K562 (cell line): ENCODE measurements around the gene MRAP2. TPM values are rescaled to one million over a fixed set of nuclear protein-coding genes. Genes with fewer than 3 reads are reported as not detected.

Source experiments
- ATF4 ChIP-seq: fragments of 450-650 bp; formaldehyde crosslinking; IDR thresholded peaks from 2 replicates; pipeline ENCODE4 v1.4.0; 2022; ENCODE audit warnings: mild to moderate bottlenecking, moderate library complexity
- CBFA2T3 ChIP-seq: fragments of 450-650 bp; IDR thresholded peaks from 2 replicates; pipeline ENCODE4 v1.6.1; 2017
- CC2D1A ChIP-seq: fragments of 450-650 bp; IDR thresholded peaks from 2 replicates; pipeline ENCODE4 v1.6.1; 2017; ENCODE audit warnings: mild to moderate bottlenecking
- CTBP1 ChIP-seq: fragments of 450-650 bp; IDR thresholded peaks from 2 replicates; pipeline ENCODE4 v1.6.1; 2016; ENCODE audit warnings: borderline replicate concordance
- CUX1 ChIP-seq: fragments of 200-800 bp; sonication (Bioruptor generic); IDR thresholded peaks from 2 replicates; pipeline ENCODE4 v1.6.1; 2016; ENCODE audit warnings: missing genetic modification characterization, missing compliant biosample characterization
- GABPA ChIP-seq: fragments of 200-800 bp; sonication (Bioruptor generic); conservative IDR thresholded peaks from 2 replicates; pipeline ENCODE4 v1.6.1; 2016; ENCODE audit warnings: low read depth, missing genetic modification characterization, missing compliant biosample characterization
- HMBOX1 ChIP-seq: sonication (generic); IDR thresholded peaks from 2 replicates; pipeline ENCODE4 v1.6.1; 2016
- MTA3 ChIP-seq: fragments of 450-650 bp; formaldehyde crosslinking; IDR thresholded peaks from 2 replicates; pipeline ENCODE4 v1.6.1; 2017; ENCODE audit warnings: mild to moderate bottlenecking, borderline replicate concordance
- NCOR1 ChIP-seq: fragments of 450-650 bp; IDR thresholded peaks from 2 replicates; pipeline ENCODE4 v1.6.1; 2016; ENCODE audit warnings: mild to moderate bottlenecking, moderate library complexity
- NFIX ChIP-seq: fragments of 250-450 bp; sonication (Bioruptor Pico); IDR thresholded peaks from 2 replicates; pipeline ENCODE4 v1.4.0; 2020; ENCODE audit warnings: low read depth, mild to moderate bottlenecking, moderate library complexity
- POLR3G ChIP-seq: IDR thresholded peaks from 2 replicates; pipeline ENCODE4 v1.6.1; 2011; ENCODE audit not compliant: insufficient read length, insufficient replicate concordance; ENCODE audit errors: extremely low read depth
- RAD21 ChIP-seq, 2 experiments: fragments of 250-450 bp in 1 of 2; fragments of 450-650 bp in 1 of 2; sonication (Bioruptor Pico) in 1 of 2; formaldehyde crosslinking in 1 of 2; IDR thresholded peaks in 1 of 2; conservative IDR thresholded peaks in 1 of 2; 2 replicates each; pipeline versions ENCODE4 v1.4.0 to v1.8.0; 2020 to 2022; ENCODE audit warnings: mild to moderate bottlenecking in 2 of 2, moderate library complexity in 1 of 2
- SRF ChIP-seq, 2 experiments: fragments of 250-450, 450-650 bp in 1 of 2; sonication (Bioruptor Pico) in 1 of 2; sonication (generic) in 1 of 2; formaldehyde crosslinking; IDR thresholded peaks; 2 replicates each; pipeline versions ENCODE4 v1.5.0 to v1.5.1; 2020 to 2022; ENCODE audit warnings: mild to moderate bottlenecking in 1 of 2, missing genetic modification reagents in 1 of 2
- TAL1 ChIP-seq: fragments of 450-650 bp; IDR thresholded peaks from 2 replicates; pipeline ENCODE4 v1.6.1; 2016; ENCODE audit warnings: mild to moderate bottlenecking
- TCF3 ChIP-seq: sonication (generic); formaldehyde crosslinking; IDR thresholded peaks from 2 replicates; pipeline ENCODE4 v1.4.0; 2020; ENCODE audit warnings: mild to moderate bottlenecking, missing genetic modification reagents
- TRIM24 ChIP-seq, 2 experiments: fragments of 450-650 bp; IDR thresholded peaks; 2 replicates each; pipeline ENCODE4 v1.6.1; 2016
- polyA plus RNA-seq, 8 experiments: library from polyadenylated mRNA; depleted of rRNA in 4 of 8; stranded (reverse) in 5 of 8; unstranded in 3 of 8; fragments of >200 nt; fragmentation: Nextera tagmentation in 2 of 8; fragmentation: Illumina TruSeq in 1 of 8; extraction: Ambion mirVana in 2 of 8; extraction: Trizol in 1 of 8; gene quantifications; 2 replicates each; pipeline versions ENCODE4 v1.2.1 to v1.2.3, GENCODE V29; 2011 to 2014; ENCODE audit warnings: inconsistent platforms in 1 of 8, missing spikeins in 1 of 8
- total RNA-seq, 7 experiments: library from RNA; depleted of rRNA in 6 of 7; stranded (reverse); fragments of >200 nt in 6 of 7; fragmentation: Illumina TruSeq in 2 of 7; extraction: Trizol in 2 of 7; gene quantifications; 2 replicates each; pipeline versions ENCODE4 v1.2.1 to v1.2.3, GENCODE V29; 2011 to 2021; ENCODE audit warnings: low replicate concordance in 1 of 7

Gene MRAP2
- total and polyA plus RNA-seq, 9 of the 15 experiments (the other 6 are each of a cell fraction or from before 2014, with no cell fraction given), result 5.9 to 38.9 (median 9.3) TPM

- TF ChIP-seq TCF3 (CRISPR knock-in tag), result peak; percentile 51
- TF ChIP-seq MTA3, result 0 out of 2 replicates have a peak, but pooled peaks have one; percentile 16
- TF ChIP-seq ATF4 (CRISPR knock-in tag), result no peak
- peak; percentile 58; the same call in 1 of the 2 replicates for TF ChIP-seq NCOR1
- peak; percentile 95 for TF ChIP-seq NFIX
- peak; percentile 89 for TF ChIP-seq CBFA2T3
- peak in 1 of 2 experiments; percentile 17; a peak in 1 of 4 replicates for TF ChIP-seq RAD21 (CRISPR knock-in tag; conservative IDR thresholded peaks at IDR 0.05 in 1 of 2, IDR thresholded peaks at IDR 0.05 in 1 of 2)
- TF ChIP-seq CTBP1, result peak; percentile 26; the same call in 1 of the 2 replicates
- TF ChIP-seq POLR3G, result no peak
- no peak for TF ChIP-seq SRF (CRISPR knock-in tag; IDR thresholded peaks at IDR 0.05)
- TF ChIP-seq CC2D1A, result 0 out of 2 replicates have a peak, but pooled peaks have one; percentile 21
- TF ChIP-seq TAL1, result peak; percentile 57
- no peak for TF ChIP-seq CUX1 (CRISPR knock-in tag)
- TF ChIP-seq GABPA (tag), result no peak
- peak in 1 of 2 experiments; percentile 32; a peak in 2 of 4 replicates for TF ChIP-seq TRIM24 (IDR thresholded peaks at IDR 0.05)
- 0 out of 2 replicates have a peak, but pooled peaks have one; percentile 28 for TF ChIP-seq HMBOX1
Measured at GRCh38 chr6:84059082-84059481, 25.5 kb downstream of the MRAP2 start (continued).
